Measurements from ENCODE around the gene EYA2.

The EYA2 gene

DNA sequence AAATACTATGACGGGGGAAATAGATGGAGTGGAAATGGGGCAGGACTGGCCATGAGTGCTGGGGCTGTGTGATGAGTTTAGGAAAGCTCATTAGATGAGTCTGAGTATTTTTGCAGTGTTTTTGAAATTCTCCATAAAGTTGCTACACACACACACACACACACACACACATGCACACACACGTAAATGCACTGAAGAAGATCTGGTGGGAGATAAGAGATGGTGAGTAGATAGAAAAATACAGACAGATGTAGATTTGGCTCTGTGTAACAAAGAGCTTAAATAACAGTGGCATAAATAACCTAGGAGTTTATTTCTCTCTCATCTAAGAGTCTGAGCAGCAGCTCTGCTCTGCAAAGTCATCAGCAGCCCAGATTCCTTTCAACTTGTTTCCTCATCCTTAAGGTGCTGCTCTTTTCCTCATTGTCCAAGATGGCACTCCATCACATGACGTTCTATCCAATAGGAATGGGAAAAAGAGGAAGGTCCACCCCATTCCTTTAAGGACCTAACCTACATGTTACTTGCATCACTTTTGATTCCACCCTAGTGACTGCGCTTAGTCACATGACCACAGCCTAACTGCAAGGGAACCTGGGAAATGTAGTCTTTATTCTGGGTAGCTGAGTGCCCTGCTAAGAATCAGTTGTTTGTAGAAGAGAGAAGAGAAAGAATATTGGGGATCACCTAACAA lies 76.4 kb downstream of the EYA2 start:
- no peak for DNase-seq (ENCODE audit: low read depth)
- TF ChIP-seq, protein P1, sequence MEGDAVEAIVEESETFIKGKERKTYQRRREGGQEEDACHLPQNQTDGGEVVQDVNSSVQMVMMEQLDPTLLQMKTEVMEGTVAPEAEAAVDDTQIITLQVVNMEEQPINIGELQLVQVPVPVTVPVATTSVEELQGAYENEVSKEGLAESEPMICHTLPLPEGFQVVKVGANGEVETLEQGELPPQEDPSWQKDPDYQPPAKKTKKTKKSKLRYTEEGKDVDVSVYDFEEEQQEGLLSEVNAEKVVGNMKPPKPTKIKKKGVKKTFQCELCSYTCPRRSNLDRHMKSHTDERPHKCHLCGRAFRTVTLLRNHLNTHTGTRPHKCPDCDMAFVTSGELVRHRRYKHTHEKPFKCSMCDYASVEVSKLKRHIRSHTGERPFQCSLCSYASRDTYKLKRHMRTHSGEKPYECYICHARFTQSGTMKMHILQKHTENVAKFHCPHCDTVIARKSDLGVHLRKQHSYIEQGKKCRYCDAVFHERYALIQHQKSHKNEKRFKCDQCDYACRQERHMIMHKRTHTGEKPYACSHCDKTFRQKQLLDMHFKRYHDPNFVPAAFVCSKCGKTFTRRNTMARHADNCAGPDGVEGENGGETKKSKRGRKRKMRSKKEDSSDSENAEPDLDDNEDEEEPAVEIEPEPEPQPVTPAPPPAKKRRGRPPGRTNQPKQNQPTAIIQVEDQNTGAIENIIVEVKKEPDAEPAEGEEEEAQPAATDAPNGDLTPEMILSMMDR (IDR thresholded peaks at IDR 0.05; ENCODE audit: control insufficient read depth, insufficient read depth, low read depth, low read length, missing control alignments): no peak
- no peak overlapping the region for H3K4me3 ChIP-seq (ENCODE audit: control insufficient read depth, low read depth, low read length)

DNA sequence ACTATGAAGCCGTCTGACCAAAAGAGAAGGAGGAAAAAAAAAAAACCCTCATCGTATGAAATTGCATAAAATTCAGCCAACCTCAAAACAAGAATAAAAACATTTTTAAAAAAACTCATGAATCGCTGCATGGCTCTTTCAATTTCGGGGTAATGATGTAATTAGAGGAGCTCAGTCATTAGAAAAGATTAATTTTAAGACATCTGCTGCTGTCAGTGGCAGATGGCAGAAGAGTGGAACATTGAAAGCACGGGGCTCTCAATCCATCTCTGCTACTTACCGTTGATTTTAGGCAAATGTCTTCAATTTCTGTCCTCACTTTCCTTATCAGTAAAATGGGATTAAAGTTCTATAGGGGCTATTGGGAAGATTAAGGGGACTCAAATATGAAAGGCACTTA lies 79.1 kb downstream of the EYA2 start:
- H3K4me3 ChIP-seq (ENCODE audit: control insufficient read depth, low read depth, low read length): no peak overlapping the region
- no peak for DNase-seq (ENCODE audit: low read depth)

DNA sequence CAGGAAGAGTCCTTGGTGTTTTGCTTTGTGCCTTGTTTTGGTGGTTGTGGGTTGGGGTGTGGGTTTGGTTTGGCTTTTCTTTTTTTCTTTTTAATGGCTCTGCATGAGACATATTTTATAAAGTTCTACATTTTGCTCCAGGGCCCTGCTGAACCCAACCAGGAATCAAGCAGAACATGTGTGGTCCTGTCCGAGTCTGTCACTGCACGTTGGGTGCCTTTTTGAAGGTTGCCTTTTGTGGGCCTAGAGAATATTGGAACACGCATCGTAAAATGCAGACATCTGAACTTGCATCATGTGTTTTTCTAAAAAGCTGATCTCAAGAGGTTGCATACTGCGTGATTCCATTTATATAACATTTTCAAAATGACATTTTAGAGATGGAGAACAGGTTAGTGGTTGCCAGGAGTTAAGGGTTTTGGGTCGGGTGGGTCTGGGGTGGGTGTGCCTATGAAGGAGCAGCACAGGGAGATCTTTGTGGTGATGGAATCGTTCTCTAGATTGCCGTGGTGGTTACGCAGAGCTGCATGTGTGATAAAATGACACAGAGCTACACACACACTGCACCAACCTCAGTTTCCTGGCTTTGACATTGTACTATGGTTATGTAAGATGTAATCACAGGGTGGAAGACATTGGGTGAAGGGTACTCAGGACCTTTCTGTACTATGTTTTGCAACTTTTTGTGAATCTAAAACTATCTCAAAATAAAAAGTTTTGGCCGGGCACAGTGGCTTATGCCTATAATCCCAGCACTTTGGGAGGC lies 80.2 kb downstream of the EYA2 start:
- DNase-seq (ENCODE audit: low read depth): no peak
- TF ChIP-seq, protein P1 (IDR thresholded peaks at IDR 0.05; ENCODE audit: control insufficient read depth, insufficient read depth, low read depth, low read length, missing control alignments): no peak
- H3K4me3 ChIP-seq (ENCODE audit: control insufficient read depth, low read depth, low read length): no peak overlapping the region

More for the DNA sequence above, 79.1 kb downstream of the EYA2 start:
- TF ChIP-seq, protein P1 (IDR thresholded peaks at IDR 0.05; ENCODE audit: control insufficient read depth, insufficient read depth, low read depth, low read length, missing control alignments): no peak

DNA sequence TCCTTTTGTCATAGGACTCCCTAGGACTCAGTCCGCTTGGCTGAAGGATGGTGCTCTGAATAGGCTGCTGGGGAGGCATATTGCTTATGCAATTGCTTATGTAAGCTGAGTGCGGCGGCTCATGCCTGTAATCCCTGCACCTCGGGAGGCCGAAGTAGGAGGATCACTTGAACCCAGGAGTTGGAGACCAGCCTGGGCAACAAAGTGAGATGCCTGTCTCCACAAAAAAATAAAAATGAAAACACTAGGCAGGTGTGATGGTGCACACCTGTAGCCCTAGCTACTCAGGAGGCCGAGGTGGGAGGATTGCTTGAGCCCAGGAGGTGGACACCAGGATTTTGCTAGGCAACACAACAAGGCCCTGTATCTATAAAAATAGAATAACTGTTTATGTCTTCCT lies 81.3 kb downstream of the EYA2 start:
- no peak for DNase-seq (ENCODE audit: low read depth)
- H3K4me3 ChIP-seq (ENCODE audit: control insufficient read depth, low read depth, low read length): no peak overlapping the region
- TF ChIP-seq, protein P1 (IDR thresholded peaks at IDR 0.05; ENCODE audit: control insufficient read depth, insufficient read depth, low read depth, low read length, missing control alignments): no peak

DNA sequence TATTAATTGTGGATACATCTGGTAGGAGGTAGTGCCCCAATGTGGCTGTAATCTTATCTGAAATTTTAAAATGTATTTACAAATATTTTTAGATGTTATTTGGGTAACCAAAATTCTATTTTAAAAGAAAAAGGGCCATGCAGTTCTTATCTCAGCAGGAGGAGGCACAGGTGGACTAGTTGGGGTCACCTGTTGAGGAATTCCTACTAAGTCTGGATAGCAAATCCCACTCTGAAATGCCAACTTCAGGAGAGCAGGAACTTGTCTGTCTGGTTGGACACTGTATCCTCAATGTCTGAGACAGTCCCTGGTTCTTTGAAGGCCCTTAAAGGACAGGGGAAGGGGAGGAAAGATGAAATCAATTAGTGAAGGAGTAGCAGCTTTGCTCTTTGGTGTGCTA lies 82.6 kb downstream of the EYA2 start:
- TF ChIP-seq, protein P1 (IDR thresholded peaks at IDR 0.05; ENCODE audit: control insufficient read depth, insufficient read depth, low read depth, low read length, missing control alignments): no peak
- no peak overlapping the region for H3K4me3 ChIP-seq (ENCODE audit: control insufficient read depth, low read depth, low read length)
- DNase-seq (ENCODE audit: low read depth): no peak

DNA sequence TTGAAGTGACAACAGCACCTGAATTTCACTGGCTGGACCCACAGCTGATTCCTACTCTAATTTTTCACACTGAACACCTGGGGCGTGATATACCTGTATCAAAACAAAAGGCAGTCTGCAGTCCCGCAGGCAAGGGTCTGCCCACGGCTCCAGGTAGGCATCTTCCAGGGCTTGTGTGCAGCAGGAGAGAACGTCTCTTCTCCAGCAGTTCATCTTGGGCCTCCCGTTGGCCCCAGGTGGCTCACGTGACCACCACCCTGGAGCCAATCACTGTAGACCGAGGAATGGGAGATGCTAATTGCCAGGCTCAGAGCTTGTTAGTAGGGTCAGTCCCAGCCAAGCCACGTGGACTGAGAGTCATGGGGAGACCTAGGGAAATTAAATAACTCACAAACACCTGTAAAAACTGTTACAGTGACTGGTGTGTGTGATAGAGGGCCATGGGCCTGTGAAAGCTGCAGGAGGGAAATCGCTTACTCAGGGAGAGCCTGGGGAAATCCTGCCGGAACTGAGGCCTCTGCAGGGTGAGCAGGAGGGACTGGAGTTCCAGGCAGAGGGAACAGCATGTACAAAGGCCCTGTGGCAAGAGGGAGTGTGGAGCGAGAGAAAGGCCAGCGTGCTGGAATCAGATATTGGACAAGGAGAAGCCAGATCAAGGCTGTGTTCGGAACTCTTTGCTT lies 83.4 kb downstream of the EYA2 start:
- no peak overlapping the region for H3K4me3 ChIP-seq (ENCODE audit: control insufficient read depth, low read depth, low read length)
- no peak for DNase-seq (ENCODE audit: low read depth)
- TF ChIP-seq, protein P1 (IDR thresholded peaks at IDR 0.05; ENCODE audit: control insufficient read depth, insufficient read depth, low read depth, low read length, missing control alignments): no peak
